ENCODE results near the gene MOGAT3. TPM values are rescaled to one million over a fixed set of nuclear protein-coding genes. Genes with fewer than 3 reads are reported as not detected.

The MOGAT3 gene
- total RNA-seq, 1 donor from 2014 or later, result not detected

DNA sequence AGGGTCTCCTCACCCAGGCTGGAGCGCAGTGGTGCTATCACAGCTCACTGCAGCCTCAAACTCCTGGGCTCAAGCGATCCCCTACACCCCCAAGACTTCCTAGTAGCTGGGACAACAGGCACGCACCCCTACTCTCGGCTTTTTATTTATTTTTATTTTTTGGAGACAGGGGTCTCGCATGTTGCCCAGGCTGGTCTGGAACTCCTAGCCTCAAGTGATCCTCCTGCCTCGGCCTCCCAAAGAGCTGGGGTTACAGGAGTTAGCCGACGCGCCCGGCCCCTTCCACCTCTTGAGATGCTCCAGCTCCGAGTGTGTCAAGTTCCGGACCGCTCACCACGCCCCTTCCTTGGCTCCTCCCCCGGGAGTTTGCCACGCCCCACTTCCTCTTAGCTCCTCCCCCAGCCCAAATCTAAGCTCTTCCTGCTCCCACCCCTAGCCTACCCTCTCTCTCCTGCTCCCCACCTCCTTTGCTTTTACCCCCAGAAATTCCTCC is 27.0 kb downstream of the MOGAT3 start:
- no peaks in the 10 kb centered on the region for H3K36me3 Mint-ChIP-seq (ENCODE audit: low read depth)
- peak; percentile 44 for DNase-seq (ENCODE audit: low read depth, low spot score)
- H3K27ac Mint-ChIP-seq (ENCODE audit: unreplicated experiment), result no peak overlapping the region
- H3K9me3 Mint-ChIP-seq, result no peaks in the 10 kb centered on the region
- H3K4me3 Mint-ChIP-seq, result no peak overlapping the region
- H3K27me3 Mint-ChIP-seq (ENCODE audit: low read depth), result peaks cover 97% of the 10 kb centered on the region
- H3K4me1 Mint-ChIP-seq, result peaks cover 24% of the 10 kb centered on the region
- TF ChIP-seq, protein P1, sequence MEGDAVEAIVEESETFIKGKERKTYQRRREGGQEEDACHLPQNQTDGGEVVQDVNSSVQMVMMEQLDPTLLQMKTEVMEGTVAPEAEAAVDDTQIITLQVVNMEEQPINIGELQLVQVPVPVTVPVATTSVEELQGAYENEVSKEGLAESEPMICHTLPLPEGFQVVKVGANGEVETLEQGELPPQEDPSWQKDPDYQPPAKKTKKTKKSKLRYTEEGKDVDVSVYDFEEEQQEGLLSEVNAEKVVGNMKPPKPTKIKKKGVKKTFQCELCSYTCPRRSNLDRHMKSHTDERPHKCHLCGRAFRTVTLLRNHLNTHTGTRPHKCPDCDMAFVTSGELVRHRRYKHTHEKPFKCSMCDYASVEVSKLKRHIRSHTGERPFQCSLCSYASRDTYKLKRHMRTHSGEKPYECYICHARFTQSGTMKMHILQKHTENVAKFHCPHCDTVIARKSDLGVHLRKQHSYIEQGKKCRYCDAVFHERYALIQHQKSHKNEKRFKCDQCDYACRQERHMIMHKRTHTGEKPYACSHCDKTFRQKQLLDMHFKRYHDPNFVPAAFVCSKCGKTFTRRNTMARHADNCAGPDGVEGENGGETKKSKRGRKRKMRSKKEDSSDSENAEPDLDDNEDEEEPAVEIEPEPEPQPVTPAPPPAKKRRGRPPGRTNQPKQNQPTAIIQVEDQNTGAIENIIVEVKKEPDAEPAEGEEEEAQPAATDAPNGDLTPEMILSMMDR (conservative IDR thresholded peaks at IDR 0.05), result no peak

DNA sequence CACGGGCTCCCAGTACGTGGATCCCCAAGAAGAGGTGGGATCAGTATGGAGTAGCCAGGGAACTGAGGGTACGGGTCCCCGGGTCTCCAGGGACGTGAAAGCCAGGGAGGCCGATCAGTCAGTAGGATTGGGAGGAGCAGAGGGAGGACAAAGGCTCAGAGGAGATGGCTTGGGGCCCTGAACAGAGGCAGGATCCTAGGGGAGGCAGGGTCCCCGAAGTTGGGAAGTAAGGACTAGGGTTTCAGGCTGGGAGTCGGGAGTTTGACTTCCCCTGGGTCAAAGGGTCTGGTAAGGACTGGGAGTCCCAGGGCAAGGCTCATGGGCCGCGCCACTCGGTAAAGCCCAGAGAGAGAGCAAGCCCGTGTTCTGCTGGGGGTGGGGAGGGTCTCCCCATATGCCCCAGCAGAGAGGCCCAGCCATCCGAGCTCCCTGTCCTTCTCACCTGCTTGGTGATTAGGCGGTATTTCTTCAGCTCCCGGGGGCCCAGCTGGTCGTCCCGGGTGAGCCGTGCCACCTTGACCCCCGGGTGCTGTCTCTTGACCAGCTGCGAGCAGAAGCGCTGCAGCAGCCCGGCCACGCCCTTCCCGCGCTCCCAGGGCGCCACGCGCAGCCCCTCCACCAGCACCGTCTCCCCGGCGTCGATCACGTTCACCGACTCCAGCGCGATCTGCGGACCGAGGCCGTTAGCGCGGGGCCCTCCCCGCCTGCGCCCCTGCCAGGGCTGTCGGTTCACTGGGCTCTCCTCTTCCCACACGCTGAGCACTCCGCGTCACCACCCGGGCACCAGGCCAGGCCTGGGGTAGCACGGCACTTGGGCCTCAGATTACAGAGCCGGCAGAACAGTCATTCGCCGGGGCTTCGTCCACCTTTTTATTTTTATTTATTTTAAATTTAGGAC is 27.7 kb downstream of the MOGAT3 start:
- no peak for DNase-seq (ENCODE audit: low read depth, low spot score)
- TF ChIP-seq, protein P1 (conservative IDR thresholded peaks at IDR 0.05), result no peak
- H3K9me3 Mint-ChIP-seq, result no peaks in the 10 kb centered on the region
- H3K4me3 Mint-ChIP-seq, result no peak overlapping the region
- H3K27ac Mint-ChIP-seq (ENCODE audit: unreplicated experiment), result no peak overlapping the region
- no peaks in the 10 kb centered on the region for H3K36me3 Mint-ChIP-seq (ENCODE audit: low read depth)
- H3K27me3 Mint-ChIP-seq (ENCODE audit: low read depth), result peaks cover 99% of the 10 kb centered on the region
- H3K4me1 Mint-ChIP-seq, result peaks cover 29% of the 10 kb centered on the region

DNA sequence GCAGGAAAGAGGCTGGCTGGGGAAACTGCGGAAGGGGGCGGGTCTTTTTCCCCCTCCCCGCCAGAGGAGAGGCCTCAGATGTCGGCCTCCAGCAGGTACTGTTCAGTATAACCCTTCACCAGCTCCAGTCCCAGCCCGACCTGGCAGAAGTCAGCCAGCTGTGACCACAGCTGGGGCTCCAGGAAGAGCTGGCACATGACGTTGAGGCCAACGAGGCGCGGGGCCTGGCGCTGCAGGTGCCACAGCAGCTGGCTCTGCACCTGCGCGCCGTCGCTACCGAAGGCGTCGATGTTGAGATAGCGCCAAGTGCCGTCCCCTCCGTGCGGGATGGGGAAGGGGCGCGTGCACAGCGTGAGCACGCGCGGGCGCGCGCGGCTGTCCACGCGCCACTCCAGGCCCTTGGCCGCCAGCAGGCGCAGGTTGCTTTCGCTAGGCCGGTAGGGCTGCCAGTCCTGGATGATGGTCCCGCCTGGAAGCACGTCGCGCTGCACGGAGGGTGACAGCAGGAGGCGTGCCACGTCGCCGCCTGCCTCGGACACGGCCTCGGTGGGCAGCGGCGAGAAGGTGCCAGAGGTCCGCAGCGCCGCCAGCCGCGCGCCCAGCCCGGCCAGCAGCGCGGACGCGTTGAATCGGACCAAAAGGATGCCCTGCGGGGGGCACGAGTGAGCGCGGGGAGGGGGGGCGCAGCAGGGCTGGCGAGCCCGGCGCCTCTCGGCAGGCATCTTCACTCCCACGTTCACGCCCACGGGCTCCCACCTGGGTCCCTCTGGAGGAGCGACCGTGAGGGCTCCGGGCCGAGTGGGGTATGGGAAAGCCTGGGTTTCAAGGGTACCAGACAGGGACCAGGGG is 28.6 kb downstream of the MOGAT3 start:
- H3K27me3 Mint-ChIP-seq (ENCODE audit: low read depth), result peaks cover 100% of the 10 kb centered on the region
- H3K4me1 Mint-ChIP-seq, result peaks cover 36% of the 10 kb centered on the region
- H3K9me3 Mint-ChIP-seq, result no peaks in the 10 kb centered on the region
- TF ChIP-seq, protein P1 (conservative IDR thresholded peaks at IDR 0.05), result peak; percentile 13
- DNase-seq (ENCODE audit: low read depth, low spot score), result no peak
- H3K4me3 Mint-ChIP-seq, result no peak overlapping the region
- no peak overlapping the region for H3K27ac Mint-ChIP-seq (ENCODE audit: unreplicated experiment)
- no peaks in the 10 kb centered on the region for H3K36me3 Mint-ChIP-seq (ENCODE audit: low read depth)

DNA sequence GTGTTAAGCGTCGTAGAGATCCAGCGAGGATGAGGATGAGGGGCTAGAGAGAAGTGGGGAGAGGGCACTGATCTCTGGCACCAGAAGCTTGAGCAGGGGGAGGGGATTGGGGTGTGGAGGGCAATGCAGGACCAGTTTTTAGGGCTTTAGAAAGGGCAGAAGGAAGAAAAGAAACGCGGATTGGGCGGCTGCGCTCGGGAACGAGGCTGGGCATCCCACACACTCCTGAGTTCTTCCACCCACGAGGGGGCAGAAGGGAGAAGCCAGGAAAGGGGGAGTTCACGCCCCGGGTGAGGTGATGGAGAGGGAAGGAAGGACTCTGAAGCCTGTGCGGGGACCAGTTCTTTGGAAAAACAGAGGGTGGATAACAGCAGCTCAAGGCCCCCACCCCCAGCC is 29.4 kb downstream of the MOGAT3 start:
- Mint-ChIP-seq H3K4me1 (peaks cover 41% of the 10 kb centered on the region), H3K27me3 (ENCODE audit: low read depth) (peaks cover 100% of the 10 kb centered on the region), H3K9me3 (no peaks in the 10 kb centered on the region), H3K36me3 (ENCODE audit: low read depth) (no peaks in the 10 kb centered on the region), H3K27ac (ENCODE audit: unreplicated experiment) (no peak overlapping the region), H3K4me3 (peak overlapping the region; percentile 69)
- DNase-seq (ENCODE audit: low read depth, low spot score), result no peak
- TF ChIP-seq, protein P1 (conservative IDR thresholded peaks at IDR 0.05), result no peak

DNA sequence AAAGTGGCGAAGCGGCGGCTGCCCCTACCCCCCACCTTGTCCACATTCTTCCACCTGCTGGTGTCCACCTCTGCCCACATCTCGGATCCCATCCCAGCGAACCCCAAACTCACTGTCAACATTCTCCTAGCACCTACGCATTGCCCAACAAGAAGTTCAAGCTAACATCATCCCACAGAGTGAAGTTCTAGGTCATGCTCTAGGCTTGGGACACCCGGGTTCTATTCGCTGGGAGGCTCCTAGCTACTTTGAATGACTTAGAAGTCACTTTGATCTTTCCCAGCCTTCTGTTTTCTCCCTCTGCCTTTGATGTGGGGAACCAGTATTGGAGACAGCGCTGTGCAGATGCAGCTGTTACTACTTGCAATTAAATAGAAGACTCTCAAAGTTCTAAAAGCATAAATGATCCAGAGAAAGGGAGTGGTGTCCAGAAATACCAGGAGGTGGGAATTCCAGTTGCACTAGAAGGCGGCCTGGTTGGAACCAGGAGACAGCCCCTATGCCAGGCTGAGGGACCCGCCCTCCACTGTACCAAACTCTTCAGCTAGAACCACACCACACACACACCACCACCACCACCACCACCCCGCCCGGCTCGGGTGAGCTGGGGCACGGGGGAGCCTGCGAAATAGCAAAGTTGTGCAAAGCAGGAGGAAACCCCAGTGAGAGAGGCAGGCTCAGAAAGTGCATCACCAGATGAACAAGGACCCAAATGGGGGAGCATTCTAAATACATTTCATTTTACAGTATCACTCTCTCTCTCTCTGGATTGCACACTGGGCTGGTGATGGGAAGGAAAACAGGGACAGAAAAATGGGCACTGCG is 30.0 kb downstream of the MOGAT3 start:
- H3K36me3 Mint-ChIP-seq (ENCODE audit: low read depth), result no peaks in the 10 kb centered on the region
- no peak for DNase-seq (ENCODE audit: low read depth, low spot score)
- H3K4me1 Mint-ChIP-seq, result peaks cover 47% of the 10 kb centered on the region
- no peak overlapping the region for H3K27ac Mint-ChIP-seq (ENCODE audit: unreplicated experiment)
- H3K27me3 Mint-ChIP-seq (ENCODE audit: low read depth), result peaks cover 100% of the 10 kb centered on the region
- H3K4me3 Mint-ChIP-seq, result peak overlapping the region; percentile 69
- TF ChIP-seq, protein P1 (conservative IDR thresholded peaks at IDR 0.05), result no peak
- no peaks in the 10 kb centered on the region for H3K9me3 Mint-ChIP-seq

All from neural crest cell (in vitro differentiated cells).